ENCODE data around the gene PSORS1C1.
"Not testable (repeated sequence)": the region's sequence is repeated elsewhere in the genome, so short reads cannot be mapped to it uniquely, and the experiment has no call there.

PSORS1C1 gene

DNA sequence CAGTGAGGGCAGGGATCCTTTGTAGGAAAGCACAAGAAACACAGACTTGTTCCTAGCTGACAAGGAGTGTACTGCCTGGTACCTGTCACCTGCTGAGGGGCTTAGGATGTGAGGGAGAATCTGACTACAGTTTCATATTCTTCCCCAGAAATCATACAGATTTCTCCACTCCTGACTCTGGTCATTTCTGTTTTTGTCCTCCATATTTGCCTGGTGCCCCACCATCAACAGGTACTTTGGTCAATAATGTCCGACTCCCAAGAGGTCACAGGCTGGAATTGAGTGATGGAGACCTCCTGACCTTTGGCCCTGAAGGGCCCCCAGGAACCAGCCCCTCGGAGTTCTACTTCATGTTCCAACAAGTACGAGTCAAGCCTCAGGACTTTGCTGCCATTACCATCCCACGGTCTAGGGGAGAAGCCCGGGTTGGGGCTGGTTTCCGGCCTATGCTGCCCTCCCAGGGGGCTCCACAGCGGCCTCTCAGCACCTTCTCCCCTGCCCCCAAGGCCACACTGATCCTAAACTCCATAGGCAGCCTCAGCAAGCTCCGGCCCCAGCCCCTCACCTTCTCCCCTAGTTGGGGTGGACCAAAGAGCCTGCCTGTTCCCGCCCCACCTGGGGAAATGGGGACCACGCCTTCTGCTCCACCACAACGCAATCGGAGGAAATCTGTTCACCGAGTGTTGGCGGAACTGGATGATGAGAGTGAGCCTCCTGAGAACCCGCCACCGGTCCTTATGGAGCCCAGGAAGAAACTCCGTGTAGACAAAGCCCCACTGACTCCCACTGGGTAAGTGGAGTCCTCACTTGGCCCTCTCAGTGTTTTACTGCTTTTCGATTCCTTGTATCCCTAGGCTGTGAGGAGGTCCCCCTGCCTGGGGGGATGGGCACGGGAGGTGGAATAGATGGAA lies 46.9 kb downstream of the PSORS1C1 start:
- DNase-seq: no peak

DNA sequence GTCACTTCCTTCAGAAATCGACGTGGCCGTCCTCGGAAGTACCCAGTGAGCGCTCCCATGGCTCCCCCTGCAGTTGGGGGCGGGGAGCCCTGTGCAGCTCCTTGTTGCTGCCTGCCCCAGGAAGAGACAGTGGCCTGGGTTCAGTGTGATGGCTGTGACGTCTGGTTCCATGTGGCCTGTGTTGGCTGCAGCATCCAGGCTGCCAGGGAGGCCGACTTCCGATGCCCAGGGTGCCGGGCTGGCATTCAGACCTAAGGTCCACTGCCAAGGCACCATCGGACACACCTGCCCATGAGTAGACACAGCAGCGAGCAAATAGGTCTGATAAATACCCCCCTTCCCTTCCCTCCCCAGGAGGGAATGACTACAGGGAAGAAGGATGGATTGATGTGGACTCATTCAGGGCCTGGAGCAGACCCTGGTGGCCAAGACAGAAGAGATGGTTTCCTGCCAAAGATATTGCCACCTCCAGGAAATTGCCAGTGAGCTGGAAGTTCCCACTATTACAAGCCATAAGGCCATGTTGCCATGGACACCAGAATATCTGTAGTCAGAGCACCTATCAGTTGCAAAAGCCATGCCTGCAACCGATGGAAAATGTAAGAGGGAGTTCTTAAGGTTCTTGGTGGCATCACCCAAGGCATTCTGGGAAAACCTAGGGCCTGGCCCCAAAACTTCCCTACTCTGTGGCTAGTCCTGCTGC lies 48.0 kb downstream of the PSORS1C1 start:
- no peak for DNase-seq

DNA sequence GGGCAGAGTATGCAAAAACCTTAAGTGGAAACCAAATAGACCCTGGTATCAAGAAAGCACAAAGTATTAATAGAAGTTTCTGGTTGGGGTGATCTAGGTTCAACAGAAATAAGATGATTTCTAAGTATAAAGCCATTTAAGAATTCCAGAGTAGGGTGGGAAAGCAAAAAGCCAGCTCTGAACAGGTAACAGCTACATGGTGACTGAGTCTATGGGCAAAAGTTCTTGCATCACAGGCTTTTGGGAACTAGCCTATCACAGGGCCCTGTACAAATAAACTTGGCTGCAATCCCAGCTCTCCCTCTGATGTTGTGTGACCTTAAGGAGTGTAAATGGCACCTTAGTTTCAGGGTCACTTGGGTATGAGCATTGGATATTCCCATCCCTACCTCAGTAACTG lies 49.3 kb downstream of the PSORS1C1 start:
- no peak for DNase-seq

DNA sequence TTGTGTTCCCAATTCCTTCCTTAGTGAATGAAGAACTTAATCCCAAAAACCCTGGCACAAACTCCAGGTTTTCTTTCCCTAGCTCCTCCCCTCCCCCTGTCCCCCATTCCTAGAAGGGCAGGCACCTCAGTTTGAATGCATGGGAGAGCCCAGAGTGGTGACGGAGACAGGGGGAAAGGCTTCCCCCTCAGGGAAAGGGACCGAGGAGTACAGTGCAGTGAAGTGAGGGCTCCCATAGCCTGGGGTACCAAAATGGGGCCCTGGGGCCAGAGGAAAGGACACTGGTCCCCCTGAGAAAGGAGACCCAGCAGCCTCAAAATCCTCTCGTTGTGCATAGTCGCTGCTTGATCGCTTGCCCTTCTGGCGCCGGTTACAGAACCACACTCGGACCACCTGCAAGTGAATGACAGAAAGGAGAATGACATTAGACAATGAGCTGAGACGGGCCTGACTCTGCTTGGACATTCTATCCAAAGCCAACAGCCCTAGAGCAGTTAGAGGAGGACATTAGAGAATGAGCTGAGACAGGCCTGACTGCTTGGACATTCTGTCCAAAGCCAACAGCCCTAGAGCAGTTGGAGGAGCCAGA lies 50.0 kb downstream of the PSORS1C1 start:
- not testable (repeated sequence) for DNase-seq

DNA sequence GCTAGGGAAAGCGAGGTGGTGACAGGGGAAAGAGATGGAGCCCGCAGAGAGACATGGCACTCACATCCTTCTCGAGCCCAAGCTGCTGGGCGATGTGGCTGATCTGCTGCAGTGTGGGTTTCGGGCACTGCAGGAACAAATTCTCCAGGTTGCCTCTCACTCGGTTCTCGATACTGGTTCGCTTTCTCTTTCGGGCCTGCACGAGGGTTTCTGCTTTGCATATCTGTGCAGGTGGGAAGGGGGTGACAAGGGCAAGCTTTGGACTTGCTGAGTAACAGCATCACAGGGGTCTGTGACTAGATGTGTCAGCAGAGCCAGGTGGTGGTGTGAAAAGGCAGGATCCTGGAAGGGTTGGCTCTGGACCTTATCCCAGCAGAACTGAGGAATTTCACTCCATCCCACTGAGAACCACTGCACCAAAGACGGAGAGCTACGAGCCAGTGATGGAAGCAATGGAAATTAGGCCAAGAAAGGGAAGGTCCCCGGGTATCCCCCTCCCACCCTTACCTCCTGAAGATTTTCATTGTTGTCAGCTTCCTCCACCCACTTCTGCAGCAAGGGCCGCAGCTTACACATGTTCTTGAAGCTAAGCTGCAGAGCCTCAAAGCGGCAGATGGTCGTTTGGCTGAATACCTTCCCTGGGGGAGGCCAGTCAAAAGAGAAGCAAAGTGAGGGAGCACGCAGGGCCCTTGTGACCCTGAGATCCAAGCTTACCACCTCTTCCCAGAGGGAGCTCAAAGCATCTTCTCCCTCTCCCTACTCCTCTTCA lies 50.6 kb downstream of the PSORS1C1 start:
- not testable (repeated sequence) for DNase-seq

DNA sequence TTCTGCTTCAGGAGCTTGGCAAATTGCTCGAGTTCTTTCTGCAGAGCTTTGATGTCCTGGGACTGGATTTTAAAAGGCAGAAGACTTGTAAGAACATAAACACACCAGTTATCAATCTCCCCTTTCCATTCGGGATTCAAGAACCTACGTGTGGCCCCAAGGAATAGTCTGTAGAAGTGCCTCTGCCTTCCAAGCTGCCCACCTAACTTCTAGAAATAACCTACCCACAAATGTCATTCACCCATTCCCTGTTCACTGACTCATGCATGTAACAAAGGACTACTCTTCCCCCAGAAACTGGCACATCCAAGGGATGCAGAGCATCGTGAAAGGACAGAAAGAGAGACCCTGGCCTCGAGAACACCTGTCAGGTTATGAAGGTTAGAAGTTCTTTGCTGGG lies 51.4 kb downstream of the PSORS1C1 start:
- no peak for DNase-seq

DNA sequence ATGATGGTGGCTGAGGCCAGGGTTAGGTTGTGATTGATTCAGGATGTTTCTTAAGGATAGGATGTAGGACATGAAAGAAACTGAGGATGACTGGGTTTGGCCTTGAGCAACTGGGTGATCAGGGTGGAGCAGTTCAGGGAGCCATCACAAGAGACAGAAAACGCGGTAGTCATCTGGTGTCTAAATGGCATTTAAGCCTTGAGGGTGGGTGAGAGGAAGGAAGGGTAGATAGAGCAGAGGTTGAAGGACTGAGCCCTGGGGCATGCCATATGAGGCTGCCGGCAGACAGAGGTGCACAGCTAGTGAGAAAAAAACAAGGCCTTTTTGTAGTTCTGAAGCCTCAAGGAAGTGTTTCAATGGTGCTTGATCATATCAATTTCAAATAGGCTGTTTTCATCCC lies 54.0 kb downstream of the PSORS1C1 start:
- no peak for DNase-seq

DNA sequence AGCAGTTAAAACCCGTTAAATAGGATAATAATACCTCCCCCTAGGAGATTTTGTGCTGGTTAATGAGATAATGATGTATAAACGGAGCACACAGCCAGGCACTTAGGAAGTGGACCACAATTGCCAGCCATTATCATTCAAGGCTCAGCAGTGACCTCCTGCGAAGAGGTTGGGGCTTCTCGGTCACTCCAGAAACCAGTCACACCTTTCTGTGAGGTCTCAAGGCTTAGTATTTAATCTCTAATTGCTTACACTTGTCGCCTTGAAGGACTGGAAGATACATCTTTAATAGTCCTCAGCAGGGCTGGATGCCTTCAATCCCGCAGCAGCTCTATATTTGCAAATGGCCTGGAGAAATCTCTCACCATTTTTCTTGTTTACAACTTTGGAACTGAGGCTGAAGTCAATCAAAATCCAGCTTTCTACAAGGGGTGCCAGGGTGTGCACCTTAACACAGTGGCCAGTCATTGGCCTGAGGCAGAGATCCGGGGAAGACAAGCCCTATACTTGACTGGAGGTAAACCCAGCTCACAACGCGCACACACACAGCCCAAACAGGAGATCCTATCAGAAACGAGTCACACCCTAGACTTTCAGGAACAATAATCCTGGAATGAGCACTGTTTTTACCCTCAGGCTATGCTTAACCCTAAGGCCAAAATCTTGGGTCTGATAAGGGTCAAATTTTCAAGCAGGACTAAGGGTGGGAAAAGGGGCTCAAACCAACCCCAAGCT lies 54.7 kb downstream of the PSORS1C1 start:
- DNase-seq: no peak

DNA sequence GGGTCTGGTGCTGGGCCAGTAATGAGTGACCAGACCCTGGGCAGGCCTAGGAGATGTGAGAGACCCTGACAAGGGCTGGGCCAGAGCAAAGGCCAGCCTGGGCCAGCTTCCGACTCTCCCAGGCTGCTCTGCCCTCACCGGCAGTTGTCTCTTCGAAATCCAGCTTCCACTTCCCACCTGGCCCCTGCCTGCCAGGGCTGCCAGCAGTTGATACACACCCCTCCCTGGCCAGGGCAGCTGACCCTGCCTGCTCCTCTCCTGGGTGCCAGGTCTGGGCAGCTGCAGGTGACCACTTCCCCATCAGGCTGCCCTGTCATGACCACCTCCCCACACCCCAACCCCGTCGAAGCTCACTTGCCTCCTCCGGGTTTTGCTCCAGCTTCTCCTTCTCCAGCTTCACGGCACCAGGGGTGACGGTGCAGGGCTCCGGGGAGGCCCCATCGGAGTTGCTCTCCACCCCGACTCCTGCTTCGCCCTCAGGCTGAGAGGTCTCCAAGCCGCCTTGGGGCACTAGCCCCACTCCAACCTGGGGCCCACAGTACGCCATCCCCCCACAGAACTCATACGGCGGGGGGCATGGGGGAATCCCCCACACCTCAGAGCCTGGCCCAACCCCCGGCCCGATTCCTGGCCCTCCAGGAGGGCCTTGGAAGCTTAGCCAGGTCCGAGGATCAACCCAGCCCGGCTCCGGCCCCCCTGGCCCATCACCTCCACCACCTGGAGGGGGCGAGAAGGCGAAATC lies 55.4 kb downstream of the PSORS1C1 start:
- DNase-seq: not testable (repeated sequence)

DNA sequence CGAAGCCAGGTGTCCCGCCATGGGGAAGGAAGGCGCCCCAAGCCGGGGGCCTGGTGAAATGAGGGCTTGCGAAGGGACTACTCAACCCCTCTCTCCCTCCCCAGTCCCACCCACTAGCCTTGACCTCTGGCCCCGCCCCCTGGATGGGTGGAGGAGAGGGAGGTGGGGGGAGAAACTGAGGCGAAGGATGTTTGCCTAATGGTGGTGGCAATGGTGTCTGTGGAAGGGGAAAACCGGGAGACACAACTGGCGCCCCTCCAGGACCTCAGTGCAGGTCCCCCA lies 55.9 kb downstream of the PSORS1C1 start, which contains the start of gene POU5F1:
Gene POU5F1, minus strand, starts transcription at position 83 of the 282 bp plus-strand sequence. Its CDS starts 62 bp downstream, at position 21.
- DNase-seq: no peak

DNA sequence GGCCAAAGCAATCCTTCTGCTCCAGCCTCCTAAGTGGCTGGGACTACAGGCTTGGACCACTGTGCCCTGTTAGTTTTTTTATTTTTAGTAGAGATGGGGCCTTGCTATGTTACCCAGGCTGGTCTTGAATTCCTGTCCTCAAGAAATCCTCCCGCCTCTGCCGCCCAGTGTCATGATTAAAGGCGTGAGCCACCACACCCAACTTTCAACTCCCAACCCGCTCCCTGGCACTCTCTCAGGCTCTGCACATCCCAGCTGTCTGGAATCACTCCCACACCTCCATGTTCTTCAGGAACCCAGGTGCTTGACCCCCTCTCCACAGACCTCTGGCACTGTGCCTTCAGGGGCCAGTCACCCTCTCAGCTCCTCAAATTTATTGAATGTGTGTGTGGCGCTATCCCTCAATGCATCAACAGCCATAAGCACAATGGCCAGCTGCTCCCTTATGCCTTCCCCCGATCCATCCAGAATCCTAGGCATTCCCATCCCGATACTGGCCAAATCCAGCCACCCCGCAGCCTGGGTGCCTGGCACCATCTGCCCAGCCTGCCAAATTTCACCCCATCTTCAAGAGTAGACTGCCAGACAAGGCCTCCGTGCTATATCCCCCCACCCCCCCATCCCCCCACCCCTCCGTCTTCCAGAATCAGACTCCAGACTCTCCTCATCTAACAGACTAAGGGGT lies 56.5 kb downstream of the PSORS1C1 start:
- DNase-seq: no peak

DNA sequence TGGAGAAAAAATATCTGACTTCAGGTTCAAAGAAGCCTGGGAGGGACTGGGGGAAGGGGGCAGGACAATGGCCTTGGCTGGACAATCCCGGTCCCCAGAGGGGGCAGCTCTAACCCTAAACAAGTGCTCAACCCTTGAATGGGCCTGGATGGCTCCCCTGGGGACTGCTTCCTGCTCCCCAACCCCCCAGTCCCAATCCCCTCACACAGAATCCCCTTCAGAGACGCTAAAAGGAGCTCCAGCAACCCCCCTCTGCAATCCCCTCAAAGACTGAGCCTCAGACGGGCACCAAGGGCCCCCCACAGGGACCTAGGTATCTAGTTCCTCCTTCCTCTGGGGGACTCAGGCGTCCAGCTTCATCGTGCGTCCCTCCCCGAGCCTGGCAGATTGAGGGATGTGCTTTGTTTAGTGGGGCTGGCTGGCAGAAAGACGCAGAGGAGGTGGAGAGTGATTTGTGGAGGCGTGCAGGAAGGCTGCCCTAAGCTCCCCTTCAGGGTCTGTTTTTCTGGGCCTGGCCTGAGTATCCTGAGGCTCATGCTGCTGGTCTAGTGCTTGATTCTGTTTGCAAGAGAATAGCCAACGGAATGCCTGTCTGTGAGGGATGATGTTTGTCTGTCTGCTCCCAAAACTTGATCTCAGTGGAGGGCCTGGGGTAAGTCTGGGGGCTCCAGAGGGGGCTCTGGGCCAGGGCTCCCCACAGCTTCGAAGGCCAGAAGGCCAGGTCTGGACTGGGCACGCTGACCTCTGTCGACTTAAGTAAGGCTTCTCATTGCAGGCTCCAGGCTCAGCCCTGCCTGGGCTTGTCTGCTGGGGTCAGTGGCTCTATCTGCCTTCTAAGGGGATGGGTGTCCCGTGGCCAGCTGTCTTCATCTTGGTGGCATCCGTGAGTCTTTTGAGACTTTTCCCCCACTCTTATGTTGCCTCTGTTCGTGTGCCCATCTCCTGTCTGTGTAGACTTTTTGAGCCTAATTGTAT lies 57.6 kb downstream of the PSORS1C1 start:
- DNase-seq: no peak

DNA sequence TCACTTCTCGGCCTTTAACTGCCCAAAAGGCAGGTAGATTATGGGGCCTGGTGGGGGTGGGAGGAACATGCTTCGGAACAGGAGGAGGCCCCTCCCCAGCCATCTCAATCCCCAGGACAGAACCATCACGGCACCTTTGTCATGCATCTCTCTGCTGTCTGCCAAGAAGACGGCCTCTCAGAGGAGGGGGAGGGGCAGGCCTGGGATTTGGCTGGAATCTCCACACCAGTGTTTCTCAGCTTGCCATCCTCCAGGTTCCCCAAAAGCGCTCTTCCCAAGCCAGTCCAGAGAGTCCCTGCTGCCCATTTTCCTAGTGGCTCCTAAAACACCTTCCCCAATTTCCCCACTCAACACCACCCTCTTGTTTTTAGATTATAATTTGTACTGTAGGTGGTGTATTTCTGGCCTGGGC lies 58.4 kb downstream of the PSORS1C1 start:
- no peak for DNase-seq

DNA sequence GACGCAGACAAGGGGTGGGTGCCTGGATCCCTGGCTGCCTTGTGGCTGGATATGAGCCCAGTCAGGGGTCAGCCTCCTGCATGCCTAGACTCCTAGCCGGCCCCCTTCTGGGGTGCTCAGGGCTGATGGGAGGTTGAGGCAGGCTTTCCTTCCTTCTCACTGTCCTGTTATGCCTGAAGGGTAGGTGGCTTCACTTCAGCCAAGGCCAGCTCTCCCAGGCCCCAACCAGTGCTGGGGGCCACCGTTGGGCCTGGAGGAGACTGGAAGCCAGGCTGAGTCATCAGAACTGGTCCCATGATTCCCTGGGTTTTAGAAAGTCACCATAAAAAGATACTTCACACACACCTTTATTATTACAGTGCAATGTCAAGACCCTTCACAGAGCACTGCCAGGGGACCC lies 58.8 kb downstream of the PSORS1C1 start:
- no peak for DNase-seq

DNA sequence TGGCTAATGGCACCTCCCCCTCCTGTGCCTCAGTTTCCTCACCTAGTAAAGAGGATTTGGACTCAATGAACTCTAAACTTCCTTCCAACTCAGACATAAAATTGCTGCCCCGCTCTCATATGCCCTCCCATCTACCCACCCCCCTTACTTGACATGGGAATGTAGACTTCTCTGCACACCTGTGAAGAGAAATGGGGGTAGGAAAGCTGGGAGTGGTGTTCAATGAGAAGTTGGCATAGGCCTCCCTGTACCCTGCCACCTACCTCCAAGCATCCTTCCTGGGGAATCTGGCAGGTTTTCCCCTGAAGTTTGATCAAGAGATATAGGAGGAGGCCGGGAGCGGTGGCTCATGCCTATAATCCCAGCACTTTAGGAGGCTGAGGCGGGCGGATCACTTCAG lies 59.8 kb downstream of the PSORS1C1 start:
- no peak for DNase-seq

DNA sequence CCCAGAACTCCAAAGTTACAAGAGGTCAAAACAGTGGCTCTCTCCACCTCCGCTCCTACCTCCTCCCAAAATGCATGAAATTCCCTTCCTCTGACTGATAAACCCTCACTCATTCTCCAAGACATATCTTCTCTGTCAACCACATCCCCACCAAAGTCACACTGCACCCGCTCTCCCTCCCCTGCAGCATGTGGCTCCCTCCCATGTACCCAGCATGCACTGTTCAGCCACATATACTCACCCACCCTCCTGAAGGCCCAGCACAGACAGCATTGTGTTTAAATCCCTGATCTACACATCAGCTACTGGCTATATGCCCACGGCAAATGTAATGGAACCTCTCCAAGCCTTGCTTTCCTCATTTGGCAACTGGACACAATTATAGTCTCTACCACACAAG lies 61.4 kb downstream of the PSORS1C1 start:
- no peak for DNase-seq

DNA sequence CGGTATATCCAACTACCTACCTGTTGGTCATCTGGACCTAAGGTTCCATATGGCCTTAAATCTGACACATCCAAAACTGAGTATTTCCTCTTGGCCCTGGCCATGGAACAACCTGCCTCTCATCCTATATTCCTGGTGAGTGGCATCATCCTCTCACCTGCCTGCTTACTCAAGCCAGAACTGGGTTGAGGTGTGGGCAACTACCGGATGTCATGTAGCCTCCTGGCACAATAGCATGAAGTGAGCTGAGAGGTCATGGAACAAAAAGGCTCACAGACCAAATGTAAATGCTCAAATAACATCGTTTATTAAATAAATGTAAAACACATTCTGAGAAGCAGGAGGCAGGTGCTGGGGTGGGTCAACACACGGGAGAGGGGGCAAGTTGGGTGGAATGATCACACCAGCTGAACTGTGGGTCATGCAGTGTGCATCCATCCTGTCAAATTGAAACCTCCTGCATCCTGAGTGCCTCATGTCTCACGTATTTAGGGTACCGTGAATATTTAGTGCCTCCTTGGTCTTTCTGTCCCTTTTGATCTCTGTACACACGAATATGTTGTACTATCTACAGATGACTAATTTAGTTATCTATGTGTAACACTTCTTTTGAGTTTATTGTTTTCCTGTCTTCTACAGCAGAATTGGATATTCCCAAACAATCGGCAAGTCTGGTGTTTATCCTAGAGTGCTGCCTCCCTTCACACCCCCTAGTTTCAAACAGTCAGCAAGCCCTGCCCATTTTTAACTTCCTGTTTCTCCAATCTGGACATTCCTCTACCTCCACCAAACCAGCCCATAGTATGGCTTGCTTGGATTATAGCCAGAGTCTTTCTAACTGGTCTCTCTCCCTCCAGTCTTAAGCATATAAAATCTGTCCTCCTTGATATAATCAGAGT lies 63.8 kb downstream of the PSORS1C1 start:
- no peak for DNase-seq

DNA sequence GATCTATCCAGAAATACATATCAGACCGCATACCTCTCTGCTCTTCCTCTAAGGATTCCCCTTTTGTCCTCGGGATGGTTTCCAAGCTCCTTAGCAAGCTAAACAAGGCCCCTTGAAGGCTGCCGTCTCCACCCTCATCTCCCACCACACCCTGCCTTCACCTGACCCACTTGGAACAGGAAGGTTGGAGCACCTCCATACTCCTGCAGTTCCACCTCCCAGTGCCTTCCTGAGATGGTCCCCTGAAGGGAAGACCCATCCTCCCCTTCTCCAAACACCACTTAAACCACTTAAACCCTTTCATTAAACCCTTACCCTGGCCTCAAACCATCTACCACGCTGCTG lies 64.4 kb downstream of the PSORS1C1 start:
- no peak for DNase-seq

DNA sequence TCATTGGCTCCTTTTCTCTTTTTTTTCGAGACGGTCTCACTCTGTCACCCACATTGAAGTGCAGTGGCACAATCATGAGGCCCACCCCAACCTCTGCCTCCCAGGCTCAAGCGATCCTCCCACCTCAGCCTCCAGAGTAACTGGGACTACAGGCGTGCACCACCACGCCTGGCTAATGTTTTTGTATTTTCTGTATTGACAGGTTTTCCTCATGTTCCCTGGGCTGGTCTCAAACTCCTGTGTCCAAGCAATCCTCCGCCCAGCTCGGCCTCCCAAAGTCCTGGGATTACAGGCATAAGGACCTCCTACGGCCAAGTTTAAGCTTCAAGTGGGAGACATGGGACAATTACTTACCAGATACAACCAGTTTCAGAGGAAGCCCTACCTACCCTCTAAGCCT lies 65.3 kb downstream of the PSORS1C1 start:
- DNase-seq: no peak

Measured in DMS79 treated with DMSO at 0.1 percent for 48 hours (cell line).